T-helper 22 cell (primary cell): ENCODE measurements around the gene TBX21.

Source experiments
- DNase-seq: peaks from one replicate; pipeline ENCODE4 v3.0.0-alpha.2; 2020; ENCODE audit warnings: low read depth

The TBX21 gene

GRCh38 chr17:47698749-47699535 lies 34.1 kb upstream of the TBX21 start:
- peak; percentile 37 for DNase-seq

GRCh38 chr17:47699536-47699840 lies 33.5 kb upstream of the TBX21 start:
- DNase-seq: no peak

GRCh38 chr17:47700471-47701449 lies 32.3 kb upstream of the TBX21 start:
- no peak for DNase-seq

- no peak for DNase-seq
Measured at GRCh38 chr17:47701608-47702007, 31.4 kb upstream of the TBX21 start.

GRCh38 chr17:47702391-47702995 lies 30.5 kb upstream of the TBX21 start:
- DNase-seq: no peak

GRCh38 chr17:47703191-47703591 lies 29.8 kb upstream of the TBX21 start:
- no peak for DNase-seq

- no peak for DNase-seq
Measured at GRCh38 chr17:47703671-47704070, 29.4 kb upstream of the TBX21 start.

- DNase-seq: no peak
Measured at GRCh38 chr17:47704116-47704515, 28.9 kb upstream of the TBX21 start.

GRCh38 chr17:47704736-47705135 lies 28.3 kb upstream of the TBX21 start:
- DNase-seq: no peak

- no peak for DNase-seq
Measured at GRCh38 chr17:47705536-47706530, 27.2 kb upstream of the TBX21 start.

GRCh38 chr17:47707056-47707804 lies 25.8 kb upstream of the TBX21 start:
- DNase-seq: no peak

GRCh38 chr17:47707884-47708283 lies 25.2 kb upstream of the TBX21 start:
- no peak for DNase-seq

- no peak for DNase-seq
Measured at GRCh38 chr17:47708312-47708863, 24.6 kb upstream of the TBX21 start.

- DNase-seq: no peak
Measured at GRCh38 chr17:47708864-47709541, 24.0 kb upstream of the TBX21 start.

GRCh38 chr17:47709594-47709993 lies 23.4 kb upstream of the TBX21 start:
- DNase-seq: no peak

- DNase-seq: no peak
Measured at GRCh38 chr17:47711366-47712099, 21.5 kb upstream of the TBX21 start.

- DNase-seq: no peak
Measured at GRCh38 chr17:47712330-47713023, 20.6 kb upstream of the TBX21 start.

- no peak for DNase-seq
Measured at GRCh38 chr17:47713980-47714700, 18.9 kb upstream of the TBX21 start.
